ENCODE measurements around the gene ODF2L.
"Not testable (repeated sequence)": the region's sequence is repeated elsewhere in the genome, so short reads cannot be mapped to it uniquely, and the experiment has no call there.

The ODF2L gene

DNA sequence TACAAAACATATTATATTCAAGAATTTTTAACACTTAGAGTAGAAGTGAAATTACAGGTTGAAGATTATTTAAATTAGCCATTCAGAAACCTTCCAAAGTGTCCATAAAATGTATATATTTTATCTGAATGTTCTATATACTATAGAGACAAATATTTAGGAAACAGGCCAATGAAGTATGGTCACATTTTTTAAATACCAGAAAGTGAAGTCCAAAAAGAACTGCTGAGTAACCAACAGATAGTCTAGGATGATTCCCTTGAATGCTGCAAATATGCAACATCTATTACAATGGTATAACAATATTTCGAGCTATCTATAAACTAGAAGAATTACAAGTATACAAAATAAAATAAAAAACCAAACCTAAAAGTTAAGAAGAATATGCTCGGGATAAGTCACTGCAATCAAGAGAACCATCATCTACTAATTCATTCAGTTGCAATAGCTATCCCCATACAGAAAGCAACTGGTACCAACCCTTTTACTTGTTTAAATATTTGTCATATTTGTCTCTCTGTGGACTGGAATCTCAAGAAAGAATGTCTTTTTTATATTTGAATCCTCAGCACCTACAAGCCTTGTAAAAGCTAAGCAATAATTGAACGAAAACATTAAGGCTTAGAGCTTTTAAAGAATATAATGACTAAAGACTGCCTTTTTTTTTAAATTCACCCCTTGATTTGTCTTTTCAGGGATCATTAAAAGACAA, 8.1 kb downstream of the ODF2L start:
- DNase-seq, result no peak

DNA sequence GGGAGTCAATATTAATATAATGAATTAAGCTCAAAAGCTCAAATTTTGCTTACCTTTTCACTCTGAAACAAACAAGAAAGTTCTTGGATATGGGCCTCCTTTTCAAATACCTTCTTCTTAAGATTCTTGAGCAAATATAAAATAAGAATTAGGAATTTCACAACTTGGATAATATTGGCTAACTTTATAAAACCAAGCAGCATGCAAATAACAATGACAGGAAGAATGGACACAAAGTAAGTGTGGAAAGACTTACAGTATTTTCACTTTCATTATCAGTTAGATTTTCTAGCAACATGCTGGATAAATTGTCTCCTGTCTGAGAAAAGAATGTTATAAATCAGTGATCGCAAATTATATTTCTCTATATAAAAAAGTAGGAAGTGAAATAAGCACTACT, 13.2 kb downstream of the ODF2L start:
- no peak for DNase-seq

DNA sequence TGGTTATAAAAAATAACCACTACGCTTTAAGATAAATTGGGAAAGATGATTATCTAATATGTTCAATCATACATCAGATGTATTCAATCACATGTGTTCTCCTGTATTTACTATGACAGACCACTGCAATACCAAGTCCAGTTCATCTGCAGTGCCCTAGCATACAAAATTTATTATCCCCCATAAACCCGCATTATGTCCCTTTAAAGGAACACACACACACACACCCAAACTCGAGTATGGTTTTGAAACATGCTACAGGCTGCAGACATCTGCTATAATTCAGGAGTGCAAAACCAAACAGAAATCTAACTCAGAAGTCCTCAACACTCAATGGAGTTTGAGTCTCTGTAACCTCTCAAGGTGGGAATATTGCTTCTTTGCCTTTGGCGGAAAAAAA, 14.9 kb downstream of the ODF2L start:
- DNase-seq, result no peak

DNA sequence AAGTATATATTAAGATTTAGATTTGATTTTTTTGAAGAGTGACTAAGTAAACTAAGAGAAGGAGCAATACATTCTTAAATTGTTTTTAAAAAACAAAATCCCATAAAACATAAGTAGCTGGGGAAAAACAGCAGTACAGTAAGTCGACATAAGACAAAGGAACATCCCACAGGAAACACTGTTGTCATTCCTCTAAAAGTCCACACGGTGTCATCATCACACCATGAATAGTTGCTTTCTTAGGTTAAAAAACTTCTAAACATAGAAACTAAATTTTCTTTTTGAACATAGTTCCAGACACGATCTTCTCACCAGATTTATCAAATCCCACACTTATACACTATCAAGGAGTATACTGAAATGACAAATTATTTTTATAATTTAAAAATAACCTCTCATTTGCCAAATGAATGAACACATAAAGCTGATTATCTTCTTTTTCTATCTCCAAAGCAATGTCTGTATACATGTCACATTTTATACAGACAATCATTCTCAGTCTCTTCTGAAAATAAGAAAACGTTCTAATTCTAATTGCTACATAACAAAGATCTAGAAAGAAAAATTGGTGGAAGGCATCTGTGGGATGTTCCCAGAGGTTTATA, 15.8 kb downstream of the ODF2L start:
- no peak for DNase-seq

DNA sequence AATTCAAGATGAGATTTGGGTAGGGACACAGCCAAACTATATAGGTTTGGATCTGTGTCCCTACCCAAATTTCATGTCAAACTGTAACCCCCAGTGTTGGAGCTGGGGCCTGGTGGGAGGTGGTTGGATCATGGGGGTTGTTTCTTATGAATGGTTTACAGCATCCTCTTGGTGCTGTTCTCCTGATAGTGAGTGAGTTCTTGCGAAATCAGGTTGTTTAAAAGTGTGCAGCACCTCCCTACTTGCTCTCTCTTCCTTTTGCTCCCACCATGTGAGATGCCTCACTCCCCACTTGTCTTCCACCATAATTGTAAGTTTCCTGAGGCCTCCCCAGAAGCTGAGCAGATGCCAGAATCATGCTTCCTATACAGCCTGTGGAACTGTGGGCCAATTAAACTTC, 17.3 kb downstream of the ODF2L start:
- DNase-seq, result no peak

DNA sequence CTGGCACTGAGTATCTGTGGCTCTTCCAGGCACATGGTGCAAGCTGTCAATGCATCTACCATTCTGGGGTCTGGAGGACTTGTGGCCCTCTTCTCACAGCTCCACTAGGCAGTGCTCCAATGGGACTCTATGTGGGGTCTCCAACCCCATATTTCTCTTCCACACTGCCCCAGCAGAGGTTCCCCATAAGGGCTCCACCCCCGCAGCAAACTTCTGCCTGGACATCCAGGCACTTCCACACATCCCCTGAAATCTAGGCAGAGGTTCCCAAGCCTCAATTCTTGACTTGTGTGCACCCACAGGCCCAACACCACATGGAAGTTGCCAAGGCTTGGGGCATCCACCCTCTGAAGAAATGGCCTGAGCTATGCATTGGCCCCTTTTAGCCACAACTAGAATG, 18.8 kb downstream of the ODF2L start:
- no peak for DNase-seq

DNA sequence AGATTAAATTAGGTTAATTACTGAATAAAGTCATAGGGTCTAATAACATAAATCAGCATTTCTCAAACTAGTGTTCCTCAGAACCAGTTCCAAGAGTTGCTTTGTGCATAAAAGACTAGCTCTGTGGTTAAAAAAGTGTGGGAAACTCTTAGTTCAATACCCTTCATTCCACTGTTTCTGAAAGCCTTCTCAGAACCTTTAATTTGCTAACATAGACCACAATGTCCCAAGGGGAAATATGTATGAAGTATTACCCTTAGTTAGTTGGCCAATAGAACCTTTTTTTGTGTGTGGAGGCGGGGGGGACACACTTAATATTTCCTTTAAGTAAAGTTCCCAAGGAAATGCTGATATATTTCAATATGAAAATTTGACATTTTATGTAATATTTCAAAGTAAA, 20.4 kb downstream of the ODF2L start:
- no peak for DNase-seq

DNA sequence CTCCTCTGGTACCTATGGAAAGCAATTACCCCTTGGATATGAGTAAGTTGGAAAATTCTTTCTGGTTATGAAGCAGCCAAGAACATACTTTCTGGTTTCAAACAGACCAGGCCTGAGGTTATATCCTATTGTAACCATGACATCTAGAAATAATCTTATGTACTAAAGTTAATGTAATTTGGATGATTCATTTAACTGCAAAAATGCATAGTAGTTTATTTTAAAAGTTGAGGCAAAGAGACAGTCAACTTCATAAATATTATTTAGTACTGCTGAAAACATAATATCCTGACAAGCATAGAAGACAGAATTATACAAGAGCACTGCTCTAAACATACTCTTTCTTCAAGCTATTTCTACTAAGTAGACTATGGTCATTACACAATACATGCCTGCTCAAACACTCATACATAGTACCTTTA, 25.5 kb downstream of the ODF2L start:
- DNase-seq, result no peak

DNA sequence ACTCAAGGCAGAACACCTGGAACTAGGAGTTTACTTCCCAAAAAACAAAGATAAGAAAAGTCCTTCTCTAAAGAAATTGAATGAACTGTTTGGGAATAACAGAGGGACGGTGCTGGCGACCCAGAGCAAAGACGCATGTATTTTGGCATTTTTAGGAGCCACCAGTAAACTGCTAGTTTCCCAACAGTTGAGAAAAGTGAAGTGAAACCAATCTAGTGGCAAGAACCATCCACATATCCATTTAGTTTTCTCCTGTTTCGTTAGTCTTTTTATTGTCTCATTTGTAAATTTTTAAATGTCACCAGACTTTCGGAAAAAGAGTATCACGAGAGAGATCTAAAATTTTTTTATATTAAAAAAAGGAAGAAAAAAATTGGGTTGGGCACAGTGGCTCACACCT, 30.2 kb downstream of the ODF2L start:
- DNase-seq, result no peak

DNA sequence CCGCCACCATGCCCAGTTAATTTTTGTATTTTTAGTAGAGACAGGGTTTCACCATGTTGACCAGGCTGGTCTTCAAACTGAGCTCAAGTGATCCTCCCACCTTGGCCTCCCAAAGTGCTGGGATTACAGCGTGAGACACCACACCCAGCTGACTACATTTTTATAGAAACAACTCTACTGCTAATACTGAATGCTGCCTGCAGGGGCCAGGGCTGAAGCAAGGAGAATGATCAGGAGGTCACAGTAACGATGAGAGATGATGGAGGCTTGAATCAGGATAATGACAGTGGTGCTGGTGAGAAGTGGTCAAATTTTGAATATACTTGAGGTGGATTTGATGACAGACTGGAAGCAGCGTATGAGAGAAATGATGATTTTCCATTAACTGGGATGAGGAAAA, 33.3 kb downstream of the ODF2L start:
- no peak for DNase-seq

DNA sequence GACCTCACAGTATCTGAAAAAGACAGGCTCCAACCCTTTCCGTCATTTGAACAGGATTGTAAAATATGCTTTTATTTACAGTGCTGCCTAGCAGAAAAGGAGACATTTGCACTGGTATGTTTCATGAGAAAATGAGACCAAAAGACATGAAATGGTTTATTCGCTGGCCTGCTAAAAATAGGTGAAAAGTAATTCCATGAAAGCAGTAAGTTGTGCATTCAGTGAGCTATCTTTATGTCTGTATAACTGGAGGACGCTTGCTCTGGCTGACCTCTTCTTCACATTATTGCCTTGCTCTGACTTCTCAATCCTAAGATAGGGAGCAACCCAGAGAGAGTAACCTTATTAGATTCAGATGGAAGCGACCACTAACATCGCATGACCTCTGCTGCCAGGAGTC, 38.3 kb downstream of the ODF2L start:
- no peak for DNase-seq

DNA sequence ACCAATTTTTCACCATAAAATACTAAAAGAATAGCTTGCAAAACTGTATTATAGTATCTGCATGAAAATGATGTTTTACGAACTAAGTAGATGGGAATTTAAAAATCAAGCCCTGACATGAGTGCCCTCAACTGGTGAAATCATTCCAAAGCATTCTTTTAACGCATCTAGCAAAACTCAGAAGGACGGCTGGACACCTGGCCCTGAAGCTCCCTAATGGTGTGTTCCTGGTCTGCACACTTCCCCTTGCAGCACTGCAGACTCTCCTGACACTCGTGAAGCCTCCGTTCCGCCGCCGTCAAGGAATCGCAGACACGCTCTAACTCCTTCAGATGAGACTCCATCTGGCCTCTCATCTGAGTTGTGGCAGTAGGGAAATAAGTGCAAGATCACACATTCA, 39.9 kb downstream of the ODF2L start:
- DNase-seq, result no peak

DNA sequence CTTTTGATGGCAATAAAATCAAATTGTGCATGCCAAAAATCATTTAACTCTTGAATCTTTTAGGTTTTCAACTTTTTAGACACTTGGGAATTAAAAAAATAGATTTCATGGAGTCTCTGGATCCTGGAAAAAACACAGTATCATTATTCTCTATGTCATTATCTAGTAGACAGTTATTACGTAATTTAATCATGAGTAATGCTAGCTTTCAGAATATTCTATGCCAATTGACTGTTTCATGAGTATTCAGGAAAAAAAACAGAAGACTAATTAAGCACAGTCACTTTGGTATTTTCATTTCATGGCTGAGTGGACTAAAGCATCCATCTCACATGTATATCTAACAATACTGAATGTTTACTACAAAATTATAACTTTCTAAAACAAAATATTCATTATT, 44.0 kb downstream of the ODF2L start:
- DNase-seq, result no peak

DNA sequence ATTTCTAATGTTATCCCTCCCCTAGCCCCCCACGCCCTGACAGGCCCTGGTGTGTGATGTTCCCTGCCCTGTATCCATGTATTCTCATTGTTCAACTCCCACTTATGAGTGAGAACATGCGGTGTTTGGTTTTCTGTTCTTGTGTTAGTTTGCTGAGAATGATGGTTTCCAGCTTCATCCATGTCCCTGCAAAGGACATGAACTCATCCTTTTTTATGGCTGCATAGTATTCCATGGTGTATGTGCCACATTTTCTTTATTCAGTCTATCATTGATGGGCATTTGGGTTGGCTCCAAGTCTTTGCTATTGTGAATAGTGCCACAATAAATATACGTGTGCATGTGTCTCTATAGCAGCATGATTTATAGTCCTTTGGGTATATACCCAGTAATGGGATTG, 45.9 kb downstream of the ODF2L start:
- DNase-seq, result not testable (repeated sequence)

DNA sequence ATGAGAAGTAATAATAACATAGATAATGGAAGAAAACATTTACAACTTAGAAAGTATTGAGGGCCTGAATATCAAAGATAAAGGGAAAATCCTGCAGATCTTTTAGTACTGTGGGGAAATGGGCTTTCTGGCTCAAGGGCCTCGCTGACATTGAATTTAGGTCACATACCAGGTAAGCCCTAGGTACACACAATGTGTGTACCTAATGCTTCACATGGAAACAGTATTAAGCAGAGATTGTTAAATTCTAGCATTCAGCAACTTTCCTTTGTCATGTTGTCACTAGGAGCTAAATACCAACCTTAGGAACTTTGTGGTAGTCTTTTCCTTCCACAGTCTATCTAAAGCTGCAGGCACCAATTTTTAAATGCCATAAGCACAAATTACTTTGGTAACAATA, 49.7 kb downstream of the ODF2L start:
- DNase-seq, result no peak

DNA sequence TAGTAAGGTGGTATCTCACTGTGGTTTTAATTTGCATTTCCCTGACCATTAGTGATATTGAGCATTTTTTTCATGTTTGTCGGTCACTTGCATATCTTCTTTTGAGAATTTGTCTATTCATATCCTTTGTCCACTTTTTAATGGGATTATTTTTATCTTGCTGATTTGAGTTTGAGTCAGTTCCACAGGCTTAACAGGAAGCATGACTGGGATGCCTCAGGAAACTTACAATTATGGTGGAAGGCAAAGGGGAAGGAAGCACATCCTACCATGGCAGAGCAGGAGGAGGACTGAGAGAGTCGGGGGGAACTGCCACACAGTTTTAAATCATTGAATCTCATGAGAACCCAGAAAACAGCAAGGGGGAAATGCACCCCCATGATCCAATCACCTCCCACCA, 51.1 kb downstream of the ODF2L start:
- no peak for DNase-seq

DNA sequence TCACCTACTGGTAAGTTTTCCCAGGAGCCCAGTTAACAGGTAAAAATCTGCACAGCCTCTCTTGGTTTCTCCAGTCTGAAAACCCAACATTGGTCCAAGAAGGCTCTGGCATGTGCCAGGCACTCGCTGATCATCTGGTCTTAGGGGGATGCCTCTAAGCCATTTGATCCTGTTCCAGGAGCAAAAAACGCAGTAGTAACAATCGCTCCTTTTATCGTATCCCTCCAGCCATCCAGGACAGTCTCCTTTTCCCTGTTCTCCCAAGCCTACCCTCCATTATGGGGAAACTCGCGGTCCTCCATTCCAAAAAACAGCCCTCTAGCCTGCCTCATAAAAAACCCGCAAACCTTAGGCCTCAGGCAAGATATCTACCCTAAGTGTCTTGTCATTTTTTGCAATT, 56.2 kb downstream of the ODF2L start:
- DNase-seq, result no peak

DNA sequence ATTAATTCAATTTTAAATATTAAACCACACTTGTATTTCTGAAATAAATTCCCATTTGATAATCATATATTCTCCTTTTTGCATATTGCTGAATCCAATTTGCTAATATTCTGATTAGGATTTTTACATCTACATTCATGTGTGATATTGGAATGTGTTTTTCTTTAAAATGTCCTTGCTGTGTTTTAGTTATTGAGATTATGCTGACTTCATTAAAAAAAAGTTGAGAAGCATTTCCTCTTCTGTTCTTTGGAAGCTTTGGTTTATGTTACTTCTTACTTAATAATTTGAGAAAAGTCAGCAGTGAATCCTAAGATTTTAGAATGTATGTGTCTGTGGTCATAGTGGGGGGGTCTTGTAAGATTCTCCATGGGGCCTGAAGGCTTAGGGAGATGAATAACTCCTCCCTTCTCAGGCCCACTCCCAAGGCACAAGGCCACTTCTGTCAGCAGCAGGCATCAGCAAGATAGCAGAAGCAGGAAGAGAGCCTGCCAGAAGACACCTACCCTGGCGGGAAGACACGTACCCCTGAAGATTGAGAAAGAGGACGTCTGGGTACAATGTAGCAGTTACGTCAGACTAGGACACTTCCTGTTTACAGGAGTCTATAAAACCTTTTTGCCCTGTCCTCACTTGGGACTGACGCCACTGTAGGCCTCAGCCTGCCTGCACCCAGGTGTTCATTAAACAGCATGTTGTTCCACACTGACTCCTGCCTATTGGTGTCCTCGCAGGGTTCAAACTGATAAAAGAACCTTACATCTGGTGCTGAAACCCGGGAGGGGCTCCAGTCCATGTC, 56.9 kb downstream of the ODF2L start:
- DNase-seq, result no peak

DNA sequence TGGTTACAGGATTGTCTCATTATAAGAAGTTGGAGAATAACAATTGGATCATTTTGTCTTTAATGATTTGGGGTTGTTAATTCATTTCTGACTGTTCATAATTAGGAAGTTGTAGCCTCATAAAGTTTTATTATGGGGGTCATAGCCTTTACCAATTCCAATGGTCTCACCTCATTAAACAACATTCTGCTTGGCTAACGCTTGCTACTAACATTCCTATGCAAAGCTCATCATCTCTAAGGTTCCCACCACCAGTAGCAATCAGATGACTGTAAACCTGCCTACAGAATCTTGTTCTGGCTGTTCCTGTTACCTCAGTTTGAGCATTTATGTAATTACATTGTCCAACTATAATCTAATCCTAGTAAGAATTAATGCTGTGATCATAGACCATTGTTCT, 60.2 kb downstream of the ODF2L start:
- no peak for DNase-seq

DNA sequence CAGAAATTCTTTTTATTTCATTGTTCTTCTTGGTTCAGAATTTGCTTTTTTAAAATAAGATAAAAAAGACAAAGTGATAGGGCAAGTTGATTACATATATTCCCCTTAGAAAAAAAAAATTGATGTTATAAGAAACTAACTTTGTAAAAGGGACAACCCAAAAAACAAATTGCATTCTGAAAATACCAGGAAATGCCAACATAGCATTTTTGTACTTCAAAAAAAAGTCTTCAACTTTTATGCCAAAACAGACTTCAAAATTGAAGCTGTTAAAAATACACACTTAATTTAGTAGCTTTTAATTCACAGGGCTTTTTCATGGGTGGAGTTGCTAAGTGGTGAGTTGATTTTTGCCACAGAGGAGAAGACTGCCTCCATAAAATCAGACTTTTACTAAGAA, 70.9 kb downstream of the ODF2L start:
- DNase-seq, result no peak

DNA sequence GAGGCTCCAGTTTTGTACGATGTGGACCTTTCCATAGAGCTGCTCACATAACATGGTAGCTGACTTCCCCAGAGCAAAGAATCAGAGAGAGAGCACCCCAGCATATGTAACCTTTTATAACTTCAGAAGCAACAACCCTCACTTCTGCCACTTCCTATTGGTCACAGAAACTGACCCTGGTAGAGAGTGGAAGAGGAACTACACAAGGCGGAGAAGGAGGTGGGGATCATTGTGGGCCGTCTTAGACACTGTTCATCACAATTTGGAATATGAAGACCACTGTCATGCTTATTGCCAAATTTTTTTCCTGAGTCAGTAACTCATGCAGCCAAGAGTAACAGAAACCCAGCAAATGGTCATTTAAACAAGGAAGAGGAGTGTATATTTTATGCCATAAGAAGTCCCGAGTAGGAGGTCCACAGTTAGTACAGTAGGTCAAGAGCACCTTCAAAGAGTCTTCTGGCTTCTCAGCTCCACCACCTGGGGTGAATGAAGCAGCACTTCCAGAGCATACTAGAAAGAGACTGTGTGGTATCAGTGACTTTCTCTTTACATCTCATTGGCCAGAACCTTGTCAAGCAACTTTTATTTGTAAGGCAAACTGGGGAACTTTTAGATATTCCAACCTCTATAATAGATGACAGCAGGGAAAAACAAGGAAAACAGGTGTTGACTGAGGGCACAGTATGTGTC, 71.8 kb downstream of the ODF2L start:
- no peak for DNase-seq

DNA sequence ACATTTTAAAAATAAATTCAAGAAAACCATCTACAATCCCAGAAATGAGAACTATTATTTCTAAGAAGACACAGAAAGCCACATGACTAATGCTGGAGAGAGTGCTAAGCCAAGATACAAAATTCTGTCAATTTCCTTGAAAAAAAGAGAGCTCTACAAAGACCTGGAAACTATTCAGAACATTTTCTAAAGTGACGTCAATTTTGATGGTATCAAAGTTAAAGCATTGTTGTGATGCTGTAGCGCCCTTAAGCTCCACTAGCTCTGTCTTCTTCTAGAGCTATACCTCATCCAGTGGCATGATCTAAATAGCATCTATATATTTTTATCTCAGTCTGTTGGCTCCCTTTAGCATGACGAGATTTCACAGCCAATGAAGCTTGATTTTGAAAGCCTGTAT, 73.9 kb downstream of the ODF2L start:
- DNase-seq, result no peak

DNA sequence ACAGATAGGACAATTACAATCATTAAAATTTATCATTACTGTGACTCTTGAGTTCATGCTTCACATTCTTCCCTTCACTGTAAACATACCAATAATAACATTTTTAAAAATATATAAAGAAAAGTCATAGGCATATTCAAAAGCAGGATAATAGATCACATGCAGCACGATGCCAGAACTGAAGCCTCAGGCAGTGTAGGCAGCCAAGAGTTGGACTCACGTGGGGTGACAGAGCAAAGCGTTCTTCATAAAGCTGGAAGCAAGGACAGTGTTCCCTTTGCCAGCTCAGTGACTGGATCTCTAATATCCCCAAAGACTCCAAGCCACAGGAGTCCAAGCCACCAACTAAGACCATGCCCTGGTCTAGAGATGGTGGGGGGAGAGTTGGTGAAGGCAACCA, 77.7 kb downstream of the ODF2L start:
- DNase-seq, result no peak

DNA sequence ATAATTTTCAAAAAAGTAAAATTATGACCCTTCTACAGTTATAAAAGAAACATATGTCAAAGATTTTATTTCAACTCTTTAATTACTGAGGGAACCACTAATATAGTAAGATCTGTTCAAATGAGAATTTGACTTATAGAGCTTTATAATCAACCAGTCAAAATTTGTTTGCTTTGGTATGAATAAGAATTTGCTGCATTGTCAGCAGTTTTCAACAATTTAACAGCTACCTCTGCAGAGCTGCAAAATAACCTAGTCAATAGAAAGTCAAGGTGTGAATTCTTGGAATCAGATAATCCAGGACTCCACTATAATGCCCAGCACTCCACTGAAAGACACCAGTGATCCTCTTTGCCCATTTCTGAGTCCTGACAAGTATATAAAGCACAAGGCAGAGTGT, 78.2 kb downstream of the ODF2L start:
- DNase-seq, result no peak
